Inferior parietal cortex (tissue), 1 donor: ENCODE results near the gene PIGU.
"Not testable (repeated sequence)": the region's sequence is repeated elsewhere in the genome, so short reads cannot be mapped to it uniquely, and the experiment has no call there.

ENCODE experiments used
- DNase-seq: peaks from one replicate; pipeline ENCODE4 v3.0.0-alpha.2; 2016; ENCODE audit errors: extremely low spot score

PIGU gene, protein sequence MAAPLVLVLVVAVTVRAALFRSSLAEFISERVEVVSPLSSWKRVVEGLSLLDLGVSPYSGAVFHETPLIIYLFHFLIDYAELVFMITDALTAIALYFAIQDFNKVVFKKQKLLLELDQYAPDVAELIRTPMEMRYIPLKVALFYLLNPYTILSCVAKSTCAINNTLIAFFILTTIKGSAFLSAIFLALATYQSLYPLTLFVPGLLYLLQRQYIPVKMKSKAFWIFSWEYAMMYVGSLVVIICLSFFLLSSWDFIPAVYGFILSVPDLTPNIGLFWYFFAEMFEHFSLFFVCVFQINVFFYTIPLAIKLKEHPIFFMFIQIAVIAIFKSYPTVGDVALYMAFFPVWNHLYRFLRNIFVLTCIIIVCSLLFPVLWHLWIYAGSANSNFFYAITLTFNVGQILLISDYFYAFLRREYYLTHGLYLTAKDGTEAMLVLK

DNA sequence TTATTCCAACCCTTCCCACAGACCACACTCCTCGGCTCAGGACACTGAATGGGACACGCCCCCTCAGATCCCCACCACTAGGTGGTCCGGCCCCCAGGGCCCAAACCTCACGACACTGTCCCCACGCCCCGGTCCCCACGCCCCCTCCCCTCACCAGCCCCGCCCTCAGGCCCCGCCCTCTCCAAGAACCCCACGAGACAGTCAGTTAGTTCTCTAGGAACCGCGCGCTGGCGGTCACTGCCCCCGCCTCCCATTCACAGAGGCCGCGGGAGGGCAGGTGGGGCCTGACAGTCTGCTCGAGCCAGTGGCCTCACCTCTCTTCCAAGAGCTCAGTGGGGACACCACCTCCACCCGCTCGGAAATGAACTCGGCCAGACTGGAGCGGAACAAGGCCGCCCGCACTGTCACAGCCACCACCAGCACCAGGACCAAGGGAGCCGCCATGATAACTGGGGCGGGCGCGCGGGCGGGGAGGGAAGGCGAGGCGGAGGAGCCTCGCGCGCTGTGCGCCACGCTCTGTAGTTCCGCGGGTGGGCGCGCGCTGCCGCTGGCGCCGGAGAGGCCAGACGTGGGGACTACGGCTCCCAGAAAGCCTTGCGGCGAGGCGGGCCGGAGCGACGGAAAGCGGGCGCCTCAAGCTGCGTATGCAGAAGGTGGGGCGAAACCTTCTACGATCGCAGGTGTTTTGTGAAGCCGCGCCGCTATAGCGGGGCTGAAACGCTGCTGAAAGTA lies at the start of gene PIGU:
PIGU (minus strand) TSS at position 451 of the 732 bp plus-strand sequence; CDS start at position 444, 7 bp downstream.
- peak; percentile 96 for DNase-seq

DNA sequence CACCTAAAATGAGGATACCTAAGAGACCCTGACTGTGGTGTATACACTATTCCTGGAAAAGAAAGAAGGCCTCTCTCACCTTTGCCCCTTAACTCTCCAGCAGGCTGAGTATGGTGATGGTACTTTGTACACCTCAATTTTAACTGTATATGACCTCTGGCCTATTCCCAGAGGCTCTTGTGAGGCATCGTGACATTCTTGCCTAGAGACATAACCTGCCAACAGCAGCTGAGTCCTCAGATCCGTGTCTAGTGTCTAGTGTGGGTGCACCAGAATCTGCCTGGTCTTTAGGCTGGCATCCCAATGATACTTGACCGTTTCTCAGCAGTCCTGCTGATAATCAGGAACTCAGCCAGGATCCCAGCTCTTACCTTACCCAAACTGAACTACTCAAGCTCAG lies 47.3 kb upstream of the PIGU start:
- no peak for DNase-seq

- DNase-seq = not testable (repeated sequence)
Measured at GRCh38 chr20:34722560-34722959, 45.7 kb upstream of the PIGU start.

- DNase-seq = no peak
Measured at GRCh38 chr20:34720266-34720665, 43.4 kb upstream of the PIGU start.

GRCh38 chr20:34719242-34720017 lies 42.5 kb upstream of the PIGU start:
- not testable (repeated sequence) for DNase-seq

GRCh38 chr20:34717230-34718095 lies 40.6 kb upstream of the PIGU start:
- no peak for DNase-seq

GRCh38 chr20:34716921-34717229 lies 40.0 kb upstream of the PIGU start:
- DNase-seq = no peak

- DNase-seq = no peak
Measured at GRCh38 chr20:34715384-34715783, 38.5 kb upstream of the PIGU start.

- DNase-seq = not testable (repeated sequence)
Measured at GRCh38 chr20:34713944-34714515, 37.1 kb upstream of the PIGU start.

DNA sequence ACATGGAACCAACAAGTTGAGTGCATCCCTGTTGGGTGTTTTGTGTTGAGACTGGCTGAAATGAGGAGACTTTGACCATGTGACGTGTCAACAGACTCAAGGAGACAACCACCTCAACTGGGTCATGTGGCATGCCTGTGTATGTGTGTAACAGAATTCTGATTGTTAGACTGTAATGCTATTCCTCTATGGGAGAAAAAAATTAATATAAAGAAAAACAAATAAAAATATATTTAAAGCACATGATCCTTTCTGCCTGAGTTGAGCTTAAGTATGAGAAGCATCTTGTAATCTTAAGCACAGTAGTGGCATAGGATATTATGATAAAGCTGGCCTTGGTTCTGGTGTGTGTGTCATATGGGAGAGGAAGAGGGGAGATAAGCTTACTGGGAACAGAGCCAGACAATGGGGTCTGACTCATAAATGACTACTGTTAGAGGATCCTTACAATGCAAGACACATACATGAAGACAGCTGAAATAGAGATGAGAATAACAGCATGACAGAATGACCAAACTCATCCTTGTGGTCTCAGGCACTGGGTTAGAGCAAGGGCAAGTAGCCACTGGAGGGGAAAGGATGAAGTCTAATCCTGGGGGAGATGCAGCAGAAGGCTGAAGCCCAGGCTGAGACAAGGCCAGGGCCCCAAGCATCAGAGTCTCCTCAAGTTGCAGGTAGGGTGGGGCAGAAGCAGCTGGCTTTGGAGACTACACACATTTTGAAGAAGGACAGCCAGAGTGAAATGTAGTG lies 36.5 kb upstream of the PIGU start:
- DNase-seq = peak; percentile 60

DNA sequence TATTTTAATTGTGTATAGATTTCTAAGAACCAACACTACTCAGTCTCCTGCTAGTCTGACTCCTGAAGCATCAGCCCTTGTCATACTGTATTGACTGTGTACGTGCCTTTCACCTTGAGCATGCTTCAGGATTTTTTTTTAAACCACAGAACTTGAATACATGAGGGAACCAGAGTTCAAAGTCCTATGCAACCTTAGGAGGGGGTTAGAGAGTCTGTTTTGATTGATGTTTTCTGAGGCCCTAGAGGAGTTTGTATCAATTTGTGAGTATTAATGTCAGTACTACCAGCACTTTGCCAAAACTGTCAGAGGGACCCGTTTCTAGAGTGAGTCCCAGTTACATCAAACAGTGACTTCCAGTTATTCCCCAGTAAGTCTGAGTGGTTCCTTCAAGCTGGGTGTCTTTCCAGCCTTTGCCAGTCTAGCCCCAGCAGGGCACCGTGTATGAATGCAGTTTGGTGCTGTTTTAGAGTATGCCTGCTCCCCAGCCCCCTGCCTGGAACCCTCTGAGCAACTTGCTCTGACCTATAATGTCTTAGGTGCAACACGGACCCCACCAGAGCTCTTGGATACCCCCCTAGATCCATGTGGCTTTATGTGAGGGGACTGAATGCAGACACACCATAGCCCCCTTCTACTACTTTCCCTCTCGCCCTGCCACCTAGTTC lies 35.8 kb upstream of the PIGU start:
- DNase-seq = no peak

DNA sequence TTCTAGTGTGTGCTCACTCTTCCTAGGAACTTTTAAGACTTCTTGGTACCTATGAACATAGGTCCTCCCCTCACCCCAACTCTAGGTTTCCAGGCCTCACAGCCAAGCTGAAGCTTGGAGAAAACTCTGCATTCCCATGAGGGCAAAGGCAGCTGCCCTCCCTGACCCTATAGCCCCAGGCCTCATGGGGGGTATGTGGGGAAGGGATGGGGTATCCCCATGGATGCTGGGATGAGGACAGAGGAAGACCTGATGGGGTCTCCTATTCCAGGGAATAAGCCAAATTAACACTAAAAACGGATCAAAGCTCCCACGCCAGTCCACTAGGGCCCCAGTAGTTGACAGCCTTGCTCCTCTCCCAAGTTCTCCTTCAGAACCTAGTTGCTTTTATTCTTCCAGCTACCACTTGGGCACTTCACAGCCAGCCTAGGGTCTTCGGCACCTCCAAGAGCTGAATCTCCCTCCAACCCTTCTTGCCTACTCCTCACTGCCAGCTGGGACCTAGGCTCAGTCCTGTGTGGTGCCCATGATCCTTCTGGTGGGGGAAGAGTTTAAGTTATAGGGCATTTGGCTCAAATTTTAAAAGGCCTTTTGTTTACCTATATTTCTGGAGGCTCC lies 35.0 kb upstream of the PIGU start:
- DNase-seq = no peak

DNA sequence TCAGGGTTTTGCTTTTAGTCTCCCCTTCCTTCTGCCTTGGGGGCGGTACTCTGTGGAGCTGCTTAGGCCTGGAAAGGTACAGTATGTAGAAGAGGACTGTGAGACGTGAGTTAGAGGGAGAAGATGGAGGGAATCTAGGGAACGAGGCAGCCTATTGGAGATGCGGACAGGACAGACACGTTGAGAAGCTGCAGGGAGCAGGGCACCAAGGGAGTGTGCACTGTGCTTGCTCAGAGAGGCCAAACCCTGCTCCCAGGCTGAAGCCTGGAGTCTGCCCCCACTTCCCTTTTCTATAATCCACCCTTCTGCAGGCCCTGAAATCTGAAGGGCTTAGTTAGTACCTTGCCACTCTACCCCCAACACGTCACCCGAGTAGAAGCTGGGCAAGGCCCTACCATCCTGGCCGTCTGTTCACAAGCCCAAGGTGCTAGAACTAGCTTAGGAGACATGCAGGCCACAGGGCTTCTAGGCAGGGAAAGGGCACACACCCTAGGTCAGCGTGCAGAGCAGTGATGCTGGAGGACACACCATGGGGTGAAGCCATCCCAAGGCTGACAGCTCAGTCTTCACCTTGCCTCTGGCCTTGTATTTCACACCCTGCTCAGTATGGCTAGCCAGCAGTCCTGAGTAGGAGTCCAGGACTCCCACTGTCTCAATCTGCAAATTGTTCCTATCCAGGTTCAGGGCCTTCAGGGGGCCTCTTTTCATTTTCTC lies 34.1 kb upstream of the PIGU start:
- DNase-seq = no peak

GRCh38 chr20:34710568-34710839 lies 33.6 kb upstream of the PIGU start:
- DNase-seq = no peak

DNA sequence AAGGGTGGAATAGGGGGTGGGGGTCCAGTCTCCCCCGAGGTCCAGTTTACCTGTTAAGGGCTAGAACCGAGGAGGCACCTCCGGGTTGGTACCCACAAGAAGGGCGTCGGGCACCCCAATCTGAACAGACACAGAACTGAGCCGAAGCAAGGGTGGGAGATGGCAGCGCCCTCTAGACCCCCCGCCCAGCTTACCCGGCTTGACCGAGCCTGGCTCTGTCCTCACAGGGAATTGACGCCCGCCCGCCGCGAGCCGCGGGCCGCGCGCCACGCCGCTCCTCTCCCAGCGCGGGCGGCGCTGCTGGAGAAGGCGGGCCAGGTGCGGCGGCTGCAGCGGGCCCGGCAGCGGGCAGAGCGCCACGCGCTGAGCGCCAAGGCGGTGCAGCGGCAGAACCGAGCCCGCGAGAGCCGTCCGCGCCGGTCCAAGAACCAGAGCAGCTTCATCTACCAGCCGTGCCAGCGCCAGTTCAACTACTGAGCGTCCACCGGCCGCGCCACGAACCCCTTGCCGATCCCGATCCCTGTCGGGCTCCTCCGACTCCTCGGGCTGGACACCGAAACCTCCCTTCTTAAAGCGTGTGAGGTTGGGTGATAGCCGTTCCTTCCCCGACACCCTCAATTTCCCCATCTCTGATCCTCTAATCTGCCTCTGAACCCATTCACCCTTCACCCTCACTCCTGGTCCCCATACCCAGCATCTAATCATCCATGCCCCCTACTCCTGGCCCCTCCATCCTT lies 33.1 kb upstream of the PIGU start:
- DNase-seq = peak; percentile 42

DNA sequence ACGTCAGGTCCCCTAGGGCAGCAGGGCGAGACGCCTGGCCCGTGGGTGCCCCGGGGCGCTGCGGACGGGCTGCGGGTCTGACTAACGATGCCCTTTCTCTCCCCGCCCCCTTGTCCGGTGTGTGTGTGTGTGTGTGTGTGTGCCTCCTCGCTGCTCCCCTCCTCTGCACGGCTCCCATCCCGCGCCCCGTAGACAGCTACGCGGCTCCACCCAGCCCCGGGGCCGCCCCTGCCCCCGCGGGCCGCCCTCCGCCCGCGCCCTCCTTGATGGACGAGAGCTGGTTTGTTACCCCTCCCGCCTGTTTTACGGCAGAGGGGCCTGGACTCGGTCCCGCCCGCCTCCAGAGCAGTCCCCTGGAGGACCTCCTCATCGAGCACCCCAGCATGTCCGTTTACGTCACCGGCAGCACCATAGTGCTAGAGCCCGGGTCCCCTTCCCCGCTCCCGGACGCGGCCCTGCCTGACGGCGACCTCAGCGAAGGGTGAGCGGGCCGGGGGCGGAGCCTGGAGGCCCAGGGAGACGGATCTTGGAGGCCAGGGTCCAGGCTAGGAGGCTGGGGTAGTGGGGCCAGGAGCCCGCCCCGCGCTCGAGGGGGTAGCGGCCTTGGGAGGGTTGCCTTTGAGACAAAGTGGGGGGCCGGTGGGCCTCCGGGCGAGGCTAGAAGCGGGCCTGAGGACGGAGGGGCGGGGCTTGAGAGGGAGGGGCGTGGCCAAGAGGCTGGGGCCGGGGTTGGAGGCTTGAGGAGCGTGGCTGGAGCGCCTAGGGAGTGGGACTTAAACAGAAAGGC lies 32.3 kb upstream of the PIGU start:
- peak; percentile 50 for DNase-seq

DNA sequence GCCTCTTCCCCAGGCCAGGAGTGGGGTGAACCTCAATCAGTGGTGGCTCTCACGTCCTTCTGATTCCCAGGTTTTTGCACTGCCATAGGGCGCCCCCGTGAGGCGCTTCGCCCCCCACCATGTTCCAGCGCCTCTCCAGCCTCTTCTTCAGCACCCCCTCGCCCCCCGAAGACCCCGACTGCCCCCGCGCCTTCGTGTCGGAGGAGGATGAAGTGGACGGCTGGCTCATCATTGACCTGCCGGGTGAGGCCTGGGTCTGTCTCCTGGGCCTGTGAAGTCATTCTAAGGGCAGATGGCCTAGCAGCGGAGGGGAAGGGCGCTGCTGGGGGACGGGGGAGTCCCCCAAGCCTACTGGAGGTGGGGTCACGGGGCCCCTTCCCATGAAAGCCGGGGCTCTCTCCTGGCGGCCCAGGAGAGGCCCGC lies 31.7 kb upstream of the PIGU start:
- peak; percentile 42 for DNase-seq
